Measurements from ENCODE around the gene SPOCK2.

DNA sequence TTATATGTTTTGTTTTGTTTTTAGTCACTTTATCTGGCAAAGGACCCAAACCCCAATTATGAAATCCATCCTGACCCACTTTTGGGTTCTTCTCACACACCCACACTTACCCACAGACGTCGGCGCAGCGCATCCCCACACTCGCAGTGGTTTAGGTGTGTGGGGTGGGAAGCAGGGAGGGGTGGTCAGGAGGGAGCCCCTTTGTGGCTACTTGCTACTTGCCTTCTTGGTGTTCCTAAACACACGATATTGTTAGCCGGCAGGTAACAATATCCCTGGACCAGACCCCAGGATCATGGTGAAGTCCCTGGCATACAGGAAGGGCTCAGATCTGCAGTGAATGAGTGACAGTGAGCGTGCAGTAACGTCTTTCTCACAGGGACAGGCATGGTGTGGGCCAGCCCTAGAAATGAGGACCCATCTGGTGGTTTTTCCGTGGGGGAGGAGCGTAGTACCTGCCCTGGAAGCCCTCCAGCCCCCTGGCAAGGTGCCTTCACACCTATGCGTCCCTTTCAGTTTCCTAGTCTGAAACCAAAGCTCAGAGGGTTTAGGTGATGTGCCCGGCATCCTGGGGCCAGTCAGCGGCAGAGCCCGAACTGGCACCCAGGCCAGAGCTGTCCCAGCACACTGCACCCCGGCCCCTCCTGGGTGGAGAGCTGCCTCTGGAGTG lies 4.4 kb downstream of the SPOCK2 start:
- no peak for TF ChIP-seq POLR2A (IDR thresholded peaks at IDR 0.05; ENCODE audit: low read length)
- TF ChIP-seq GATA1 (IDR thresholded peaks at IDR 0.05; ENCODE audit: low read depth, low read length), result no peak

All from erythroblast (primary cell).